Measurements from ENCODE around the gene TYK2. TPM values are rescaled to one million over a fixed set of nuclear protein-coding genes. Genes with fewer than 3 reads are reported as not detected.

The TYK2 gene
- total RNA-seq: 34.5 and 70.8 TPM in 2 replicates

GRCh38 chr19:10380313-10381102, at the start of gene TYK2:
Gene TYK2 (minus strand): TSS chr19:10380572. CDS start chr19:10378406, 2,166 bp downstream.

GRCh38 chr19:10420444-10421239, 40.3 kb upstream of the TYK2 start, which contains the start of gene PDE4A:
Gene PDE4A (plus strand): TSS chr19:10420538. CDS start chr19:10420765, 227 bp downstream.

GRCh38 chr19:10403137-10404021, 23.0 kb upstream of the TYK2 start, which contains the start of gene CDC37:
Gene CDC37 (minus strand): TSS chr19:10403542. CDS start chr19:10403479, 63 bp downstream.

GRCh38 chr19:10339380-10339960, 40.9 kb downstream of the TYK2 start, which contains the start of gene ICAM3:
Gene ICAM3 (minus strand): TSS chr19:10339624. CDS start chr19:10339614, 10 bp downstream.

GRCh38 chr19:10332965-10333757, 47.2 kb downstream of the TYK2 start, which contains the start of gene RAVER1:
Gene RAVER1 (minus strand): TSS chr19:10333529. CDS start chr19:10333507, 22 bp downstream.

GRCh38 chr19:10315335-10316214, 64.8 kb downstream of the TYK2 start, which contains the start of gene FDX2:
Gene FDX2 (minus strand): TSS chr19:10316015. CDS start chr19:10315996, 19 bp downstream.

GRCh38 chr19:10309423-10309822, 70.9 kb downstream of the TYK2 start, which contains the start of gene ZGLP1:
Gene ZGLP1 (minus strand): TSS chr19:10309815.

Other genes starting within 250 kb of the TYK2 start
- gene DNMT1, start 185.6 kb downstream of the TYK2 start, total RNA-seq: 12.8 and 19.3 TPM in 2 replicates
- 1.1 and 2.7 TPM in 2 replicates for gene S1PR2, start 149.2 kb downstream of the TYK2 start, total RNA-seq
- 29.2 and 30.1 TPM in 2 replicates for gene MRPL4, start 128.4 kb downstream of the TYK2 start, total RNA-seq
- 5.5 and 40.5 TPM in 2 replicates for gene ICAM1, start 109.5 kb downstream of the TYK2 start, total RNA-seq
- 32.3 and 40.3 TPM in 2 replicates for gene ICAM4, start 93.6 kb downstream of the TYK2 start, total RNA-seq
- 13.2 and 32.0 TPM in 2 replicates for gene ICAM5, start 90.6 kb downstream of the TYK2 start, total RNA-seq
- gene ZGLP1, start 70.8 kb downstream of the TYK2 start, total RNA-seq: 0.21 and 0.48 TPM in 2 replicates
- gene FDX2, start 64.6 kb downstream of the TYK2 start, total RNA-seq: 23.6 and 28.6 TPM in 2 replicates
- 7.7 and 8.5 TPM in 2 replicates for gene RAVER1, start 47.0 kb downstream of the TYK2 start, total RNA-seq
- gene ICAM3, start 40.9 kb downstream of the TYK2 start, total RNA-seq: 3.4 and 4.1 TPM in 2 replicates
- gene CDC37, start 23.0 kb upstream of the TYK2 start, total RNA-seq: 100 and 206 TPM in 2 replicates
- gene PDE4A, start 40.0 kb upstream of the TYK2 start, total RNA-seq: 0.48 and 0.64 TPM in 2 replicates
- 56.4 and 81.0 TPM in 2 replicates for gene KEAP1, start 122.8 kb upstream of the TYK2 start, total RNA-seq
- gene S1PR5, start 136.9 kb upstream of the TYK2 start, total RNA-seq: 10.4 and 25.6 TPM in 2 replicates
- gene ATG4D, start 163.3 kb upstream of the TYK2 start, total RNA-seq: 30.1 and 58.4 TPM in 2 replicates
- gene KRI1, start 185.4 kb upstream of the TYK2 start, total RNA-seq: 3.9 and 5.8 TPM in 2 replicates
- gene CDKN2D, start 188.4 kb upstream of the TYK2 start, total RNA-seq: 8.4 and 12.8 TPM in 2 replicates
- gene AP1M2, start 206.7 kb upstream of the TYK2 start, total RNA-seq: 109 and 130 TPM in 2 replicates
- 35.6 and 74.2 TPM in 2 replicates for gene SLC44A2, start 245.0 kb upstream of the TYK2 start, total RNA-seq

All from tracheal epithelial cell (primary cell).